ENCODE measurements around the gene CCDC195.
"Not testable (repeated sequence)": the region's sequence is repeated elsewhere in the genome, so short reads cannot be mapped to it uniquely, and the experiment has no call there.

CCDC195 gene

GRCh38 chr2:224689539-224689938, 26.6 kb downstream of the CCDC195 start:
- DNase-seq: no peak

- DNase-seq: no peak
Observed at GRCh38 chr2:224688997-224689396, 27.2 kb downstream of the CCDC195 start.

GRCh38 chr2:224687156-224687555, 29.0 kb downstream of the CCDC195 start:
- DNase-seq: no peak

GRCh38 chr2:224685121-224685520, 31.0 kb downstream of the CCDC195 start:
- no peak for DNase-seq

- no peak for DNase-seq
Observed at GRCh38 chr2:224682134-224682533, 34.0 kb downstream of the CCDC195 start.

- no peak for DNase-seq
Observed at GRCh38 chr2:224671731-224672130, 44.4 kb downstream of the CCDC195 start.

GRCh38 chr2:224670203-224670602, 46.0 kb downstream of the CCDC195 start:
- DNase-seq: no peak

- DNase-seq: no peak
Observed at GRCh38 chr2:224669449-224669848, 46.7 kb downstream of the CCDC195 start.

- DNase-seq: no peak
Observed at GRCh38 chr2:224668123-224668909, 47.8 kb downstream of the CCDC195 start.

GRCh38 chr2:224666951-224667553, 49.1 kb downstream of the CCDC195 start:
- DNase-seq: no peak

- DNase-seq: not testable (repeated sequence)
Observed at GRCh38 chr2:224663322-224663721, 52.8 kb downstream of the CCDC195 start.

- not testable (repeated sequence) for DNase-seq
Observed at GRCh38 chr2:224661708-224662107, 54.5 kb downstream of the CCDC195 start.

- DNase-seq: no peak
Observed at GRCh38 chr2:224659714-224660113, 56.5 kb downstream of the CCDC195 start.

GRCh38 chr2:224658780-224659405, 57.3 kb downstream of the CCDC195 start:
- no peak for DNase-seq

- no peak for DNase-seq
Observed at GRCh38 chr2:224657349-224657748, 58.8 kb downstream of the CCDC195 start.

GRCh38 chr2:224655006-224655537, 61.1 kb downstream of the CCDC195 start:
- no peak for DNase-seq
